HS-5 (cell line): ENCODE results near the gene CYBC1.
A peak's percentile ranks its signal among the peaks of the same experiment; 100 is the strongest.

Source experiments
- DNase-seq: peaks from one replicate; pipeline ENCODE4 v3.0.0-alpha.2; 2012; ENCODE audit warnings: low read depth

The CYBC1 gene

GRCh38 chr17:82408288-82408937 is 42.1 kb downstream of the CYBC1 start:
- no peak for DNase-seq

- no peak for DNase-seq
Measured at GRCh38 chr17:82407255-82407654, 43.3 kb downstream of the CYBC1 start.

- no peak for DNase-seq
Measured at GRCh38 chr17:82406131-82406671, 44.4 kb downstream of the CYBC1 start.

- DNase-seq: no peak
Measured at GRCh38 chr17:82405051-82405450, 45.5 kb downstream of the CYBC1 start.

- no peak for DNase-seq
Measured at GRCh38 chr17:82403662-82404660, 46.6 kb downstream of the CYBC1 start.

- no peak for DNase-seq
Measured at GRCh38 chr17:82402865-82403264, 47.7 kb downstream of the CYBC1 start.

- no peak for DNase-seq
Measured at GRCh38 chr17:82400830-82401229, 49.7 kb downstream of the CYBC1 start.

- DNase-seq: no peak
Measured at GRCh38 chr17:82400206-82400605, 50.3 kb downstream of the CYBC1 start.

GRCh38 chr17:82399601-82400101 is 50.9 kb downstream of the CYBC1 start:
- no peak for DNase-seq

- DNase-seq: peak; percentile 74
Measured at GRCh38 chr17:82399041-82399441, 51.5 kb downstream of the CYBC1 start.

- DNase-seq: no peak
Measured at GRCh38 chr17:82397449-82398335, 52.9 kb downstream of the CYBC1 start.

- DNase-seq: peak; percentile 98
Measured at GRCh38 chr17:82396601-82397435, 53.7 kb downstream of the CYBC1 start.

- no peak for DNase-seq
Measured at GRCh38 chr17:82394278-82394677, 56.3 kb downstream of the CYBC1 start.

- no peak for DNase-seq
Measured at GRCh38 chr17:82392941-82393340, 57.6 kb downstream of the CYBC1 start.
